NCI-H1417 (cell line): ENCODE results near the gene NECAB2.

Experiments used
- DNase-seq, 3 experiments: peaks; one replicate each; lab custom pipeline; 2025; lab: John Stamatoyannopoulos, UW

Gene NECAB2

DNA sequence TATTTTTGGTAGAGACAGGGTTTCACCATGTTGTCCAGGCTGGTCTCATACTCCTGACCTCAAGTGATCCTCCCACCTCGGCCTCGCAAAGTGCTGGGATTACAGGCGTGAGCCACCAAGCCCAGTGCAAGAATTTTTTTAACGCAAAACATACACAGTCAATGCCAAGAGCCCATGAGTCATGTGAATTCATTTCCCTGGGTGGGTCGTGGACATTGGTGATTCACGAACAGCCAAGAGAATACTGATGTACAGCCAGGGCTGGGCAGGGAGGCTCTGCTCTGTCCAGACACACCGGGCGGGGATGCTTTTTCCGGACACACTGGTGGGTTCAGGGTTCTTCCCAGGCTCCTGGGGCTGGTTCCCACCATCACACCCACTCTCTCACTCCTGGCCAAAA lies 56.8 kb downstream of the NECAB2 start:
- no peak for DNase-seq

DNA sequence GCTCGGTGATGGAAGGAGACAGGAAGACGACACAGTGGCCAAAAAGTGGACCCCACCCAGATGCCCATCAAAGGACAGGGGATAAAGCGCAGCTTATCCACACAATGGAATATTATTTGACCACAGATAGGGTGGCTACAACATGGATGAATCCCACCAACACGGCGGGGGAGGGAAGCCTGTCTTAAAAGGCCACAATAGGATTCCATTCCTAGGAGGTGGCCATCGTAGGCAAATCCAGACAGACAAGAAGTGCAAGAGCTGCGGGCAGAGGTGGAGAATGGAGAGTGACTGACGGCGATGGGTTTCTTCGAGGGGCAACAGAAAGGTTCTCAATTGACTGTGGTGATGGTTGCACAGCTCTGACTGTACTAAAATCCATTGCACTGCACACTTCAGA lies 58.6 kb downstream of the NECAB2 start:
- no peak for DNase-seq

DNA sequence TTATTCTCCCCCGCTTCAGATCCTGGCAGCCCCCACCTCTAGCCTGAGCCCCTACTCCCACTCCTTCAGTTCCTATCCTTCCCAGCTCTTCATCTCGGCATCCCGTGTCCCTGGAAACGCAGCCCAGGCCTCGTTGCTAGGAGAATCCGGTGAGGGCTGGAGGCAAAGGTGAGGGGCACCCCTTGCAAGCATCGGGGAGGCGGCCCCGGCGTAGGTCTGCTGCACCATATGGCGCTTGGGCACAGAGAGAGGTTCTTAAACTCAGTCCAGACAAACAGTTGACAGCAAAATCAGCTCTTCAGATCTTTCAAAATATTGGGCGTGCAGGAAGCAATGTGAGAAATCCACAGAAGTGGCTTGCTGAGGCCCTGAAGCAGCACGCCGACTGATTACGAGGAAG lies 59.6 kb downstream of the NECAB2 start:
- peak in 1 of 3 experiments; percentile 6 for DNase-seq

DNA sequence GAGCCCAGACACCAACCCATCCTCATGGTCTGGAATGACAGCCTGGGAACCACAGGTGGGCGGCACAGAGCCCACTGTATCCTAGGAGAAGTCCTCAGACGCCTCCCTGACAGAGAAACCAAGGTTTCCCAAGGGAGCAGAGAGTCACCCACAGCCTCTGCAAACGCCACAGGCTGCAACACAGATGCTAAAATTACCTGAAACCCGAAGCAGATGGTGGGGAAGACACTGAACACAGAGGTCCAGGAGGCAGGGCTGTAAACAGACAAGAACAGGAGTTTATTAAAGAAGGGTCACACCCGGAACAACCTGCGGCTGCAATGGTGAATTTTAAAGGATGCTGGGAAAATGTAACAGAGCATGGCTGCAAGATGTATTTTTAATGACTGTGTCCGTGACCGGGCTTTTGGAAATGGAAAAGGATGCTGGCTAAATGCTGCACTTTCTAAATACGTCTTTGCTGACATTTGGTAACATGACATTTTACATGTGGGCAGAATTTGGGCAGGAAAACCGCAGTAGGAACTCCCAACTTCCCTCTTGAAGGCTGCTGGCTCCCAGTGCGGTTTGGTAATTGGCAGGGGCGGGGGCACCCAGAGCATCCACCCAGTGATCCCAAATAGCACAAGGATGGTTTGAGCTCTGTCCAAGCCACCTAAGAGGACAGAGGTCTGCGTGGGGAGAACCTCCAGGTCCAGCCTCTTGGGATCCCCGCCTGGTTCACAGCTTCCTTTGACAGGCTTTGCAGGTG lies 61.4 kb downstream of the NECAB2 start:
- DNase-seq = no peak

DNA sequence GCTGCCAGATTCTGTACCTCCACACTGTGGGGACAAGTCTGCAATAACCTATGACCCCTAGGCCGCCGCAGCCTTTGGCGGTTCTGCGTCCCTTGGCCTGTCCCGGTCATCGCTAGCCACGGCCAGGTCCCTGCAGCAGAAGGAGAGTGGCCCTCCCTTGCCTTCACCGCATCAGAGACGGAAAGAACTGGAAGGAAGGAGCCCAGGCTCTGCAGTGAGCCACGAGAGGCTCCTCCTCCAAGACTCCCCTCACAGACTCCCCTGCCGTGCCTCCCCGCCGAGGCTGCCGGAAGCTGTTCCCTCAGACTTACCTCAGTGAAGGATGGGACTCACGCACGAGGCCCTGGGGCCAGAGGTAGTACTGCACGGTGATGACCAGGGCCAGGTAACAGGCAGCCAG lies 63.5 kb downstream of the NECAB2 start:
- DNase-seq = no peak

DNA sequence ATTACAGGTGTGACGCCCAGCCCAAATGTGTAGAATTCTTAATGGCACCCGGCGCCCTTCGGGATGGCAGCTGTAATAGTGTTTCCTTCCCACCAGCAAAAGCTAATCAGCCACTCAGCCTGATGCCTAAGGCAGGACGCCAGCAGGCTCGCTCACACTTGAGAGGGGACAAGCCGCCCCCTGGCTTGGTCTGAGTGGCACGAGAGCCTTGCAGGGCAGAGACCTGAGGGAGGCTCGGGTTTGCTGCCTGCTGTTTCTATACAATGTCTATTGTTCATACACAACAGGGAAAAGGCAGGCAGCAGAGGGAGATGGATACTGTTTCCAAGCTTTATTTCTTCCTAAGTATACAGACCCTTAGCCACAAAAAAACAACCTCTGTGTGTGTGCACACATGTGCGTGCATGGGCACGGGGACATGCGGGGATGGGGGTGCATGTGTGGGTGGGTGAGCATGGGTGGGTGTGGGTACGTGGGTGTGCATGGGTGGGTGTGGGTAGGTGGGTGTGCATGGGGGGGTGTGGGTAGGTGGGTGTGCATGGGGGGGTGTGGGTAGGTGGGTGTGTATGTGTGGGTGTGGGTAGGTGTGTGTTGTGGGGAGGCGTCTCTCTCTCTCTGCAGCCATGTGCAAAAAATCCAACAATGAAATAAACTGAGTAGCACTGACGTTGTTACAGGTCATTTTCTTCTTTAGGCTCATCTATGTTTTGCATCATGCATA lies 64.6 kb downstream of the NECAB2 start:
- peak in 2 of 3 experiments; percentile 65 to 89 for DNase-seq

DNA sequence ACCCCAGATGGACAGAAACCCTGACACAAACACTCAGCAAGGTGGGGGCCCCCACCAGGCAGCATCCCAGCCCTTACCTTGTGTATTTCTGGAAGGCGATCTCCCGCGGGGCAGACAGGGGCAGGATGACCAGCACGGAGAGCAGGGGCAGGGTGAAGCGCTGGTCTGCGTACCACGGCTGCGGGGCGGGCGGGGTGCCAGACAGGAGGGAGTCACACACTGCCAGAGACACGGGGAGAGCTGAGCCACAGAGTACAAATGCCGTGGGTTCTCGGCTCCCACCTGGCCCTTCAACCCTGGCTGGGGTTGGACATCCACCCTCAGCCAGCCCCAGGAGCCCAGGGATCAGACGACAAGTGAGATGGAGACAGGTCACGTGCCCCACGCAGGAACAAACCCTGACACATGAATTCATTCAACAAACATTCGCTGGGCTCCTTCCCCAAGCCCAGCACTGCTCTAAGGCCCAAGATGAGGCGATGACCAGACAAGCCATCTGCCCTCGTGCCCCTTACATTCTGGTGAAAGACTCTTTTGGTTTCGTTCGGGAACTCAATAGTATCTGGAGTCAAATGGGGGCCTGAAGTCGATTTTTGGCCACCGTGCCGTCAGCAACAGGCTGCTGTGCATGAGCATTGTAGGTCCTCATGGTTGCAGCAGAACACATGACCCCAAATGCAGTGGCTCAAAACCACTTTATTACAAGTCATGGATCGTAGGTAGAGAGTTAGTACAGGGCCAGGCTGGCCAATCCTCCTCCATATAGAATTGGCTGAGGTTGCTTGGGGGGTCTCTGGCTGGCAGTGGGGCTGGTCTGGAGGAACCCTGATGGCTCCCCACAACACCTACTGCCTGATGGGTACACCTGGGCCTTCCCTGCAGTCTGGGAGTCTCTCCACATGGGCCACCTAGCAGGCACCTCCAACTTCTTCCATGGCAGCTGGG lies 65.5 kb downstream of the NECAB2 start:
- no peak for DNase-seq

DNA sequence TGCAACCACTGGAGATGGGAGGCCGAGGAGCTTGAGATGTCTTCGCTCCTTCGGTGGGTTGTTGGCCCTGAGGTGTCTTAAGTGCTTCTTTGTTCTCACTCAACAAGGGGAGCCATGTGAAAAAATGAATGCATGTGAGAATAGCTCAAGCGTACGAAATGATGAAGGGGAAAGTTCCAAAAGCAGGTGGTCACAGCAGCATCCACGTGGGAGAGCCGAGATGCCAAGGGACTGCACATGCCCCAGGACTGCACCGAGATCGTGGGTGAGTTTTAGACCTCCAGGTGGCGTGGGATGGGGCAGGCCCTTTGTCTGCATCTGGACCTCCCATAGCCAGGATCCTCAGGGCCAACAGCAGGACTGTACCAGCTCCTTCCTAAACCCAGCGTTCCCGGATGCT lies 66.5 kb downstream of the NECAB2 start:
- DNase-seq = no peak

DNA sequence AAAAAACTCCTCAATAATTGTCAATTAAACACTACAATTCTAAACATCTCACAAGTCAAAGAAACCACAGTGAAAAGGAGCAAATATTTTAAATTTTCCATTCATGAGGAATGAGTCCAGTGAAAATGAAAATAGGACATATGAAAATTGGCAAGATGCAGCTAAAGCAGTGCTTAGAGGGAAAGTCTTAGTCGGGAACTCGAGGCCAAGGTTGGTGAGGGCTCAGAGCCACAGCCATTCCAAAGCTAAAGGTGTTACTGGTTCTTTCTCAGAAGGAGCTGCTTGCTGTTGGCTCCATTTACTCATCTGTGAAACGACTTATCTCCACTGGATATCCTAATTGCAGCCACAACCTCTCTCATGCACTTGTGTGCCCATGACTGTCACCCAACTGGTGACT lies 68.1 kb downstream of the NECAB2 start:
- no peak for DNase-seq

DNA sequence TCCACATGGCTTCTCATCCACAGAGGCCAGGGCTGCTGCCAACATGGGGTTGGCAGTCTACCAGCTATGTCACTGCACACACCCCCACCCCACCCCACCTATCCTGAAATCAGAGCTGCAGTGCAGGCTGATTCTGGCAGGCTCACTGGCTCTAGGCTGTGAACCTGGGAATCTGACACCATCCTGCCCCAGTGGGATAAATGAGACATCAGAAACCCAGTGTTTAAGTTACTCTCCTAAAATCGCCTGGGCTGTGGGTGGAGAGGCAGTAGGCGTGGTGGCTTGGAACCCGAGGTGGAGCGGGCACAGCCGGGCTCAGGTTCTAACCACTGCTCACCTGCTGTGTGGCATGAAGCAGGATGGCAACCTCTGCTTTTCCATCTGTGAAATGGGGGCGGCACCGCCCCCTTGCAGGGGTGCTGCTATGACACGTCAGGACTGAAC lies 69.0 kb downstream of the NECAB2 start:
- no peak for DNase-seq

DNA sequence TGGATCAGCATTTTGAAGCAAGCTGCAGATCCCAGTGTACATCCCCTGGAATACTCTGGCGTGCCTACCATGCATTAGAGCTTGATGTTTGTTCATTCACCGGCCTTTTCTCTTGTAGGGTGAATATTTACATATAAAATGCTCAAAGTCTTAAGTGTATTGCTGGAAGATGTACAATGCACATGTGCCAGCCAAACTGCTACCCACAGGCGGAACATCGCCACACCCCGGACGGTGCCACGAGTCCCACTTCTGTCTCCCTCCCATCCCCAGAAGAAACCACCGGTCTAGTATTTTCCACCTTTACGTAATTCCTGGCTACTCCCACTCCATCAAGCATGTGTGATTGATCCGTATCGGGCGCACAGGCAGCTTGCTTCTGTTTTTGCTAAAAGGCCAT lies 70.4 kb downstream of the NECAB2 start:
- no peak for DNase-seq

DNA sequence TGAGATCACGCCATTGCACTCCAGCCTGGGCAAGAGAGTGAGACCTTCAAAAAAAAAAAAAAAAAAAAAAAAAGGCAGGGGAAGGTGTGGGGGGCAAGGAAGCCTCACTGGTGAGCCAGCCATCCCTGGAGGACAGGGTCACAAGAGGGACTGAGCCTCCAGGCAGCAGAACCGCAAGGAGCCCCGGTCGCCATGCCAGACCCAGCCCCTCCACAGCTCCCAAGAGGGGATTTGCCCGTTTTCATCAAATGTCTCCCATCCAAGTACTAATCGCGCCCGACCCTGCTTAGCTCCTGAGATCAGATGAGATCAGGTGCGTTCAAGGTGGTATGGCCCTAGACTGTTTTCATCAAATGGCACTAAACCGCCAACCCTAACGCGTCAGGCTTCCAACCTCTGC lies 71.7 kb downstream of the NECAB2 start:
- no peak for DNase-seq

DNA sequence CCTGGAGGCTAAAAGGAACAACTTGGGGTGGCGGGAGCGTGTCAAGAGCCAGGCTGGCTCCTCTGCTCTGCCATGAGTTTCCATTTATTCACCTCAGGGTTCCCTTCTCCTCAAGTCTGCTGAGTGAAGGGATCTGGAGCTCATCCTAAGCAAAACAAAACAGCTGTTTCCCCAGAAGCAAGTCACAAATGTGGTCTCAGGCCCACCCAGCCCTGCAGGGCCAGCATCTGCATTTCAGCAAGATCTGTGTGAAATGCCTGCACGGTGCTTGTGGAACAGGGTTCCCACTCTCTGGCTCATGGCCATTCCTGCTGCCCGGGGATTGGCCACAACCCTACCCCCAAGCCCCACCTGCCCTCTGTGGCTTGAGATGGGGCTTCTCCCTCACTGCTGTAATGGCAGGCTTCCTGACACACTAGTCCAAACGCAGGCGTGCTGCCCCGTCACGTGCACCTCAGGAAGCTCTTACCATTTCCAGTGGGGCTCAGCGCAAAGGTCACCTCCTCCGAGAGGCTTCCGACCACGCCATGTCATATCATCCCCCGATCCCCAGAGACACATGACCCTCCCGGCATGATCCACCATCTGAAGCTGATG lies 72.3 kb downstream of the NECAB2 start:
- DNase-seq = no peak

DNA sequence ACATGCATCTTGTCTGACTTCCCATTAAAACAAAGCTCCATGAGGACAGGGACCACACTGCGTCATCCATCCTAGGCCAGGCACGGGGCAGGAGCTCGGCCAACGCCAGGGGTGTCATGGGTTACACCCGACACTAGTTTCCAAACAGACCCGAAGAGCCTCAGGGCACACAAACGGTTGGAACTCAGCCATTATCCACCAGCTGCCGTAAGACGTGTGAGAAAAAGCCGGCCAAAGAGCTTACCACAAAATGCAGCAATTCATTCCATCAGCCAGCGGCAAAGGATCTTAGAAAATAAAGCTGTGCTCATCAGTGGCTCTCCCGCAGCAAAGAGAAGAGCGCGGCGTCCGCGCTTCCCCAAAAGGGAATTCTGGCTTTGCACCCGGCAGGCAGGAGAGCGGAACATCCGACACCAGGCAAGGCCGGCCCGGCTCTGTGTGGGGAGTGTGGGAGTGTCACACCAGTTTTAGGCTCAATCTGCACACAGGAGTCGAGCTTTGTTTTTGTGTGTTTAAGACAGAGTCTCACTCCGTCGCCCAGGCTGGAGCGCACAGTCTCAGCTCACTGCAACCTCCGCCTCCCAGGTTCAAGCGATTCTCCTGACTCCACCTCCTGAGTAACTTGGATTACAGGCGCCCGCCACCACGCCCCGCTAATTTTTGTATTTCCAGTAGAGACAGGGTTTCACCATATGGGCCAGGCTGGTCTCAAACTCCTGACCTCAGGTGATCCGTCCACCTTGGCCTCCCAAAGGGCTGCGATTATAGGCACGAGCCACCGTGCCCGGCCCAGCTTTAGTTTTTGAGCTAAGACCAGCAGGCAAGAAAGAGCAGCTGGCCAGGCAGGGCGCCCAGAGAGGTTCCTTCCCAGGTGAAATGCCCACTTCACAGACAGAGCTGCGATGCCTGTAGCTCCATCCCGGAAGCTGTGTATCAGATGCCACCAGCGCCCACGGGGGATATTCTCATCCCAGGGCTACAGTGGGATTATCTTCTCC lies 73.1 kb downstream of the NECAB2 start:
- no peak for DNase-seq

DNA sequence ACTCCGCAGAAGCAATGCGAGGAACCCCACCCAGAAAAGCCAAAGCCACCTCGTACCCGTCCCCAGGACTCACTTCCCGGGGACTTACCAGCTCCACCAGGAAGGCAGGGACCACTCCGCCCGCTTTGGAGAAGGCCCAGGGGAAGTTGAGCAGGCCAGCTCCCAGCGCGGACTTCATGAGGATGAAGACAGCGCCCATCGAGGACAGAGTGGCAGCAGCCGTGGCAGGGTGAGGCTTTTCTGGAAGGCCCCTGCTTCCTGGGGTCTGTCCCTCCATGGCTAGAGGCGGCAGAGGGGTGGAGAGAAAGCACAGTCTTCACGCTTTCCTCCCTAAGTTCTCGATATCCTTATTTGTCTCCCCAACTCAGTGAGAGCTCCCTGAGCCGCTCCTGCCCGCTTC lies 73.8 kb downstream of the NECAB2 start:
- no peak for DNase-seq

DNA sequence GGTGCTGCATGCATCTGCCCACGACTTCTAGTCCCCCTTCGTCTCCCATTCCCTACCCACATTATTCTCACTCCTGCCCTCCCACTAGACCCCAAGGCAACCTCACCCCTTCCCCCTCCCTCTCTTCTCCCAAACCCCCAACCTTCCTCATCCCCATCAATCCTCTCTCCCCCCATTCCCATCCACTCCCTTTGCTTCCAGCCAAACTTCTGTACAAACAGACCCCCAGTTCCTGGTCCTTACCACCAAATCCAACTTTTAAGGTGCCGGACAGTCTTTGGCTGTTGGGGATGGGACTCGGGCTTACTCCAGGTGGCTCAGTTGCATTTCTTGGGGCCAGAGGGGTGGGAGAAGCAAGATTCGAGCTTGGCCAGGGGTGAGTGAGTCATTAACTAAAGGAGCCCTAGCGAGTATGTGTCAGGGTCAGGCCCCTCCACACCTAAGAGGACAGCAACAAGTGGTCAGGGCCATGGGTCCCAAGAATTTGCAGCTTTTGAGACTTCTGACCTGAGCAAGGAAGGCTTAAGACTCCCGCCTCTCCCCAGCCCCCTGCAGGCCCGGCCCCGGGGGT lies 74.3 kb downstream of the NECAB2 start, which contains the start of gene SLC38A8:
Gene SLC38A8, minus strand, starts transcription at position 488 of the 571 bp plus-strand sequence. CDS start 638 bp downstream, outside the sequence.
- DNase-seq = no peak

DNA sequence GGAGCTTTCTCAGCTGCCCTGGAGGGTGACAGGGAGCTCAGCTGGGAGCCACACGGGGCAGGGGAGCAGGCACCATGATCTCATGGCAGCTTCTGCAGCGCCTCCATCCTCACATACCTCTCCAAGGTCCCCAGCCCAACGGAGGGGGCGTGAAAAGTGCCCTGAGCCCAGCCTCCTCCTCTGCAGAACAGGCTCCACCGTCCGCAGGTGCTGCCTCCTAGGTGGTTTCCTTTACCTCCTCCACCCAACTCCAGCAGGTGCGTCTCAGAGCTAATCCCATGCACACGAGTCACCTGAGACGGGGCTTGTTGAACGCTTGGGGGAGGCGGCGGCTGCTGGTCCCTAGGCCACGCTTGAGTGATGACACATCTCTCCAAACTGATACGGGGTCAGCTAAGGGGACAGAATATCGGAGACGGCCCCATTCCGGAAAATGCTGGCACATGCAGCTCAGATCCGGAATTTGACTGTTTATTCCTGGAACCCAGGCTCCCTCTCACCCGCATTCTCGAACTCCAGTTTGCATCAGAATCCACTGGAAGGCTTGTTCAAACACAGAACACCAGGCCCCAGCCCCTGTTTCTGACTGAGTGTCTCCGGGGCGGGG lies 74.9 kb downstream of the NECAB2 start:
- peak; percentile 71 to 85 (median 83) for DNase-seq

DNA sequence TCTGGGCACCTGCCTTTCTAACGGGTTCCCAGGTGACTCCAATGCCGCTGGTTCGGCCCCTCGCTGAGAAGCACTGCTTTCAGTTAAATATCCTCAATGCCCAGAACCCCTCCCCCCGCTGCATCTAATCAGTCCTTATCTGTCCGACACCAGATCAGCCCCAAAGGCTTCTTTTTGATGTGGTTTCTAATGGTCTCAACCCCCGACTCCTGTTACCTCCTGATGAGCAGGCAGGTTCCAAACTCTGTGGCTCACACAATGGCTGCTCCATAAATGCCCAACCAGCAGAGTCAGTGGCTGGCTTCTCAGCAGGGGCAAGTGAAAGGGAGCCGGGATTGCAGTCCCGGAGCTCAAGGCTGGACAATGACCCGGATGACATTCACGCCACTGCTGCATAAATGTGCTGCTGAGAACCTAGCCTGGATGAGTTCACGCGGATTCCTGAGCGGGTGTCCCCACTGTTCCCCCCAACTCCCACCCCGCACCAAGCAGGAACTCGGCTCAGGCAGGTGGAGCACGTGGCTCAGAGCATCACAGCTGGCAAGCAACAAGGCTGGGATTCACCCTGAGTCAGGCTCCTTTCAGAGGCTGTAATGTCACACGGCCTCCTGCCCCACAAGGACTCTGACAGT lies 75.6 kb downstream of the NECAB2 start:
- DNase-seq = peak; percentile 27 to 67 (median 44)

DNA sequence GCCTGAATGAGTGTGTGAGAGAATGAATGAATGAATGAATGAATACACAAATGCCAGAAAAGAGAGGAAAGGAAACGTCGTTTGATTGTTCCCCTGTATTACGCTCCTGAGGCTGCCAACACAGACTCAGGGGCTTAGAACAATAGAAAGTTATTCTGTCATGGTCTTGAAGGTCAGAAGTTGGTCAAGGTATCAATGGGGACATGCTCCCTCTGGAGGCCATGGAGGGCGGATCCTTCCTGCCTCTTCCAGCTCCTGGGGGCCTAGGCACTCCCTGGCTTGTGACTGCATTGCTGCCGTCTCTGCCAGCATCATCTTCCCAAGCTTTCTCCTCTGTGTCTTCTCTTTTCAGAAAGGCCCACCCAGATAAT lies 76.1 kb downstream of the NECAB2 start:
- DNase-seq = peak in 1 of 3 experiments; percentile 61
